Activated naive CD8-positive, alpha-beta T cell treated with anti-CD3 and anti-CD28 coated beads, Interleukin-2, amount 10 ng/mL, durations not matched to agents 7 days and 5 days (primary cell): ENCODE results near the gene RAD9A. TPM values are rescaled to one million over a fixed set of nuclear protein-coding genes. Genes with fewer than 3 reads are reported as not detected.

Experiments used
- ATAC-seq: fragments of 150-1000 bp; cut with Tn5 transposase; one replicate; pipeline ENCODE4 v1.10.0; 2021; ENCODE audit warnings: low read depth, moderate library complexity
- POLR2A ChIA-PET: fragments of 350-600 bp; sonication (Branson Sonifier 250); formaldehyde crosslinking; loops from one replicate; lab custom pipeline; 2021; ENCODE audit warnings: antibody characterized with exemption; lab: Charles Lee
- DNase-seq: peaks from one replicate; pipeline ENCODE4 v3.0.0; 2021
- H3K27ac Mint-ChIP-seq: one replicate; pipeline ENCODE4 v1.8.0; 2022; ENCODE audit warnings: mild to moderate bottlenecking, mixed read lengths
- H3K27me3 Mint-ChIP-seq: one replicate; pipeline ENCODE4 v1.8.0; 2022; ENCODE audit warnings: mild to moderate bottlenecking, moderate library complexity, mixed read lengths
- H3K36me3 Mint-ChIP-seq: one replicate; pipeline ENCODE4 v1.8.0; 2021; ENCODE audit warnings: mild to moderate bottlenecking, mixed read lengths
- H3K4me1 Mint-ChIP-seq: one replicate; pipeline ENCODE4 v1.8.0; 2021; ENCODE audit warnings: mixed read lengths
- H3K4me3 Mint-ChIP-seq: one replicate; pipeline ENCODE4 v1.8.0; 2022; ENCODE audit warnings: mild to moderate bottlenecking, moderate library complexity, mixed read lengths
- H3K9me3 Mint-ChIP-seq: one replicate; pipeline ENCODE4 v1.8.0; 2021; ENCODE audit warnings: mixed read lengths
- total RNA-seq, 2 experiments: library from RNA; stranded (reverse); gene quantifications; one replicate each; pipeline ENCODE4 v1.2.3, GENCODE V29; 2021

The RAD9A gene
- total RNA-seq, 2 experiments from 2014 or later = 65.3 to 67.1 TPM

- no peaks in the 10 kb centered on the region for H3K36me3 Mint-ChIP-seq
- peaks cover 38% of the 10 kb centered on the region for H3K4me1 Mint-ChIP-seq
- no peaks in the 10 kb centered on the region for H3K9me3 Mint-ChIP-seq
- no peak overlapping the region for H3K27ac Mint-ChIP-seq
- no peak overlapping the region for H3K4me3 Mint-ChIP-seq
- POLR2A ChIA-PET = interaction anchor here (3.1 kb wide), 1 partner anchor 13 kb away, joined by 14 read pairs; the partner anchor contains the start of gene POLD4
- H3K27me3 Mint-ChIP-seq = peaks cover 40% of the 10 kb centered on the region
- DNase-seq = no peak
- ATAC-seq = no peak
Observed at GRCh38 chr11:67365736-67366444, 25.9 kb upstream of the RAD9A start.

GRCh38 chr11:67366546-67366945 lies 25.2 kb upstream of the RAD9A start:
- ATAC-seq = no peak
- Mint-ChIP-seq H3K4me3 (no peak overlapping the region), H3K27me3 (peaks cover 44% of the 10 kb centered on the region), H3K36me3 (no peaks in the 10 kb centered on the region), H3K9me3 (no peaks in the 10 kb centered on the region), H3K27ac (no peak overlapping the region), H3K4me1 (peaks cover 43% of the 10 kb centered on the region)
- no peak for DNase-seq
- POLR2A ChIA-PET = interaction anchor here (3.1 kb wide), 1 partner anchor 13 kb away, joined by 14 read pairs; the partner anchor contains the start of gene POLD4

- POLR2A ChIA-PET = interaction anchor here (1.0 kb wide), 1 partner anchor 14 kb away, joined by 3 read pairs; no protein-coding TSS in a partner anchor
- H3K4me1 Mint-ChIP-seq = peaks cover 48% of the 10 kb centered on the region
- ATAC-seq = no peak
- no peak overlapping the region for H3K27ac Mint-ChIP-seq
- H3K27me3 Mint-ChIP-seq = peaks cover 46% of the 10 kb centered on the region
- no peaks in the 10 kb centered on the region for H3K36me3 Mint-ChIP-seq
- no peak for DNase-seq
- H3K4me3 Mint-ChIP-seq = no peak overlapping the region
- no peaks in the 10 kb centered on the region for H3K9me3 Mint-ChIP-seq
Observed at GRCh38 chr11:67366961-67367760, 24.6 kb upstream of the RAD9A start.

- DNase-seq (no peak), ATAC-seq (no peak)
- H3K27ac Mint-ChIP-seq = no peak overlapping the region
- H3K27me3 Mint-ChIP-seq = peaks cover 42% of the 10 kb centered on the region
- no peak overlapping the region for H3K4me3 Mint-ChIP-seq
- peaks cover 48% of the 10 kb centered on the region for H3K4me1 Mint-ChIP-seq
- H3K36me3 Mint-ChIP-seq = no peaks in the 10 kb centered on the region
- no peaks in the 10 kb centered on the region for H3K9me3 Mint-ChIP-seq
- POLR2A ChIA-PET = interaction anchor here (1.0 to 1.6 kb wide), 2 partner anchors 15 to 24 kb away, joined by 3 to 5 read pairs; partner anchors contain the start of gene RAD9A
Observed at GRCh38 chr11:67367761-67368227, 24.0 kb upstream of the RAD9A start.

- ATAC-seq (no peak), DNase-seq (no peak)
- Mint-ChIP-seq H3K4me3 (peak overlapping the region; percentile 15), H3K4me1 (peaks cover 49% of the 10 kb centered on the region), H3K36me3 (no peaks in the 10 kb centered on the region), H3K9me3 (no peaks in the 10 kb centered on the region), H3K27ac (no peak overlapping the region), H3K27me3 (peaks cover 42% of the 10 kb centered on the region)
- POLR2A ChIA-PET = interaction anchor here (1.1 to 1.6 kb wide), 2 partner anchors 15 to 23 kb away, joined by 3 to 5 read pairs; partner anchors contain the start of genes POLD4 and RAD9A
Observed at GRCh38 chr11:67368621-67369020, 23.2 kb upstream of the RAD9A start.

- no peaks in the 10 kb centered on the region for H3K36me3 Mint-ChIP-seq
- no peak overlapping the region for H3K27ac Mint-ChIP-seq
- peaks cover 51% of the 10 kb centered on the region for H3K4me1 Mint-ChIP-seq
- no peak for DNase-seq
- H3K27me3 Mint-ChIP-seq = peaks cover 44% of the 10 kb centered on the region
- H3K9me3 Mint-ChIP-seq = no peaks in the 10 kb centered on the region
- no peak overlapping the region for H3K4me3 Mint-ChIP-seq
- ATAC-seq = no peak
- POLR2A ChIA-PET = interaction anchor here (1.1 to 1.6 kb wide), 3 partner anchors 16 to 32 kb away, joined by 3 to 5 read pairs (median 5); partner anchors contain the start of genes POLD4, PPP1CA and RAD9A
Observed at GRCh38 chr11:67369275-67369674, 22.5 kb upstream of the RAD9A start.

GRCh38 chr11:67369801-67370284 lies 21.9 kb upstream of the RAD9A start:
- Mint-ChIP-seq H3K27ac (no peak overlapping the region), H3K4me1 (peaks cover 51% of the 10 kb centered on the region), H3K36me3 (no peaks in the 10 kb centered on the region), H3K9me3 (no peaks in the 10 kb centered on the region), H3K4me3 (no peak overlapping the region), H3K27me3 (peaks cover 49% of the 10 kb centered on the region)
- POLR2A ChIA-PET = interaction anchor here (1.6 to 5.6 kb wide), 2 partner anchors 17 to 32 kb away, joined by 5 to 42 read pairs; partner anchors contain the start of genes POLD4 and PPP1CA
- no peak for DNase-seq
- ATAC-seq = no peak

GRCh38 chr11:67370351-67371076 lies 21.3 kb upstream of the RAD9A start:
- H3K9me3 Mint-ChIP-seq = no peaks in the 10 kb centered on the region
- peak overlapping the region; percentile 9 for H3K4me3 Mint-ChIP-seq
- H3K27ac Mint-ChIP-seq = peak overlapping the region; percentile 15
- POLR2A ChIA-PET = interaction anchor here (1.5 to 5.6 kb wide), 3 partner anchors 10 to 31 kb away, joined by 4 to 42 read pairs (median 5); partner anchors contain the start of genes POLD4 and PPP1CA
- no peak for DNase-seq
- peaks cover 51% of the 10 kb centered on the region for H3K27me3 Mint-ChIP-seq
- H3K36me3 Mint-ChIP-seq = no peaks in the 10 kb centered on the region
- ATAC-seq = no peak
- peaks cover 51% of the 10 kb centered on the region for H3K4me1 Mint-ChIP-seq

GRCh38 chr11:67371189-67371910 lies 20.4 kb upstream of the RAD9A start:
- Mint-ChIP-seq H3K36me3 (no peaks in the 10 kb centered on the region), H3K27ac (peak overlapping the region; percentile 42), H3K9me3 (no peaks in the 10 kb centered on the region), H3K4me3 (peak overlapping the region; percentile 72), H3K27me3 (peaks cover 52% of the 10 kb centered on the region), H3K4me1 (peaks cover 47% of the 10 kb centered on the region)
- POLR2A ChIA-PET = interaction anchor here (1.0 to 5.6 kb wide), 3 partner anchors 9 to 18 kb away, joined by 3 to 42 read pairs (median 4); partner anchors contain the start of gene POLD4
- no peak for DNase-seq
- ATAC-seq = no peak

- H3K27me3 Mint-ChIP-seq = peaks cover 57% of the 10 kb centered on the region
- POLR2A ChIA-PET = interaction anchor here (1.0 to 5.6 kb wide), 3 partner anchors 9 to 19 kb away, joined by 3 to 42 read pairs (median 4); partner anchors contain the start of gene POLD4
- no peaks in the 10 kb centered on the region for H3K9me3 Mint-ChIP-seq
- peaks cover 47% of the 10 kb centered on the region for H3K4me1 Mint-ChIP-seq
- H3K4me3 Mint-ChIP-seq = peak overlapping the region; percentile 72
- H3K36me3 Mint-ChIP-seq = no peaks in the 10 kb centered on the region
- ATAC-seq (no peak), DNase-seq (no peak)
- H3K27ac Mint-ChIP-seq = peak overlapping the region; percentile 42
Observed at GRCh38 chr11:67371911-67372320, 19.9 kb upstream of the RAD9A start.

GRCh38 chr11:67372321-67372992 lies 19.3 kb upstream of the RAD9A start:
- Mint-ChIP-seq H3K27ac (no peak overlapping the region), H3K36me3 (no peaks in the 10 kb centered on the region), H3K27me3 (peaks cover 61% of the 10 kb centered on the region), H3K4me3 (no peak overlapping the region), H3K4me1 (peaks cover 47% of the 10 kb centered on the region), H3K9me3 (no peaks in the 10 kb centered on the region)
- POLR2A ChIA-PET = interaction anchor here (0.6 to 5.6 kb wide), 5 partner anchors 8 to 315 kb away, joined by 3 to 42 read pairs (median 4); partner anchors contain the start of genes POLD4 and TBC1D10C
- ATAC-seq = no peak
- no peak for DNase-seq
